Femur (tissue), 1 donor: ENCODE measurements around the gene UNKL.

Source experiments
- DNase-seq: peaks from one replicate; pipeline ENCODE4 v3.0.0-alpha.2; 2017

UNKL gene

GRCh38 chr16:1349351-1349750, 65.2 kb downstream of the UNKL start:
- no peak for DNase-seq

- DNase-seq = no peak
These were observed 65.6 kb downstream of the UNKL start for GRCh38 chr16:1348926-1349325.

- DNase-seq = no peak
These were observed 66.1 kb downstream of the UNKL start for GRCh38 chr16:1348441-1348840.

DNA sequence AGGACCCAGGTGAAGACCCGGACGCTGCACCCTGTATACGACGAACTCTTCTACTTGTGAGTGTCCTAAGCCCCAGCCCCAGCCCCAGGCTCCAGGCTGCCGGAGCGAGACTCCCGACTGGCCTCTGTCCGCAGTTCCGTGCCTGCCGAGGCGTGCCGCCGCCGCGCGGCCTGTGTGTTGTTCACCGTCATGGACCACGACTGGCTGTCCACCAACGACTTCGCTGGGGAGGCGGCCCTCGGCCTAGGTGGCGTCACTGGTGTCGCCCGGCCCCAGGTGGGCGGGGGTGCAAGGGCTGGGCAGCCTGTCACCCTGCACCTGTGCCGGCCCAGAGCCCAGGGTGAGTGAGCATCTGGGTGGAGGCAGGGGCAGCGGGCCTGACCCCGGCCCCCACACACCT, 66.5 kb downstream of the UNKL start:
- no peak for DNase-seq

- no peak for DNase-seq
These were observed 67.1 kb downstream of the UNKL start for GRCh38 chr16:1347286-1347855.

- no peak for DNase-seq
These were observed 67.8 kb downstream of the UNKL start for GRCh38 chr16:1346422-1347285.

DNA sequence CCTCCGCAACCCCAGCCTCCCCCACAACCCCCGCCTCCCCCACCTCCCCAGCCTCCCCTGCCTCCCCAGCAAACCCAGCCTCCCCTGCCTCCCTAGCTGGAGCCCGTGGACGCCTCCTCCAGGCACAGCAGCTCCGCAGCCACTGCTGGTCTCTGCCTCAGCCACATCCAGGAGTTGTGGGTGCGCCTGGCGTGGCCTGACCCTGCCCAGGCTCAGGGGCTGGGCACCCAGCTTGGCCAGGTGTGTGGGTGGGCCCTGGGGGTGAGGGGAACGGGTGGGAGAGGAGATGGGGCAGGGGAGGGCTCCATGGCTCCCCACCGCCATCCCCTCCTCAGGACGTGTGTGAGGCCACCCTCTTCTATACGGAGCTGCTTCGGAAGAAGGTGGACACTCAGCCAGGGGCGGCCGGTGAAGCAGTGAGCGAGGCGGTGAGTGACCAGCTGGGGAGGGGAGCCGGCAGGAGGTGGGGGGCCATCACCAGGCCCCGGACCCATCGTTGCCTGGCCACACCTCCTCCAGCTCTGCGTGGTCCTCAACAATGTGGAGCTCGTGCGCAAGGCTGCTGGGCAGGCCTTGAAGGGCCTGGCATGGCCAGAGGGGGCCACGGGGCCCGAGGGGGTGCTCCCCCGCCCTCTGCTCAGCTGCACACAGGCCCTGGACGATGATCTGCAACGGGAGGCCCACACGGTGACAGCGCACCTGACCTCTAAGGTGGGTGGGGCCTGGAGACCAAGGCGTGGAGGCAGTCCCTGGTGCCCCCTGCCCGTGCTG, 68.7 kb downstream of the UNKL start:
- no peak for DNase-seq

DNA sequence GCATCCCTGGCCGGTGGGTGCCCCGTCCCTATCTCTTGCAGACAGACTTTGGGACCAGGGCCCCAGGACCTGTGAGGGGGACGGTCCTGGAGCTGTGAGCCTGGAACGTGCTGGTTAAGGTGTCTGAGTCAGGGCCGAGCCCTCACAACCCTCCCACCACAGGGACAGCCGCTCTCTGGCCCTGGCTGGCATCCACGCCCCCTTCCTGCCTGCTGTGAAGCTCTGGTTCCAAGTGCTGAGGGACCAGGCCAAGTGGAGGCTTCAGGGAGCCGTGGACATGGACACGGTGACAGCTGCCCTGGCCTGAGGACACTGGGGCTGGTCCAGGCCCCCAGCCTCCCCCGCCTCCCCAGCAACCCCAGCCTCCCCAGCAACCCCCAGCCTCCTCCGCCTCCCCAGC, 69.4 kb downstream of the UNKL start:
- DNase-seq = no peak

DNA sequence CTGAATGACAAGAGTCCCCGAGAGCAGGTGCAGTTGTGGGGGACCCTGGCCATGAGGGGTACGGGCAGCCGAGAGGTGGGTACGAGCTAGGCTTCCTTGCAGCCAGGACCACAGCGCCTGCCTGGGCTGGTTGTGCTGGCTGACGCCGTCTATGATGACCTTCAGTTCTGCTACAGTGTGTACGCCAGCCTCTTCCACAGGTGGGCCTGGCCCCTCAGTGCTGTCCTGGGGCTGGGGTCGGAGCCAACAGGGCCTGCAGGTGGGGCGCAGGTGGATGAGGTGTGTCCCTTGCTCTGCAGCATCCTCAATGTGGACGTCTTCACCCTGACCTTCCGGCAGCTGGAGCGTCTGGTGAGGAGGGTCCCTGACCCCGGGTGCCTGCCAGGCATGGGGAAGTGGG, 70.0 kb downstream of the UNKL start:
- DNase-seq = no peak

GRCh38 chr16:1343428-1344242, 70.9 kb downstream of the UNKL start:
- no peak for DNase-seq

- DNase-seq = peak; percentile 92
These were observed 71.7 kb downstream of the UNKL start for GRCh38 chr16:1342526-1343427.

GRCh38 chr16:1341495-1342420, 72.7 kb downstream of the UNKL start:
- DNase-seq = no peak

- no peak for DNase-seq
These were observed 73.6 kb downstream of the UNKL start for GRCh38 chr16:1340730-1341494.

DNA sequence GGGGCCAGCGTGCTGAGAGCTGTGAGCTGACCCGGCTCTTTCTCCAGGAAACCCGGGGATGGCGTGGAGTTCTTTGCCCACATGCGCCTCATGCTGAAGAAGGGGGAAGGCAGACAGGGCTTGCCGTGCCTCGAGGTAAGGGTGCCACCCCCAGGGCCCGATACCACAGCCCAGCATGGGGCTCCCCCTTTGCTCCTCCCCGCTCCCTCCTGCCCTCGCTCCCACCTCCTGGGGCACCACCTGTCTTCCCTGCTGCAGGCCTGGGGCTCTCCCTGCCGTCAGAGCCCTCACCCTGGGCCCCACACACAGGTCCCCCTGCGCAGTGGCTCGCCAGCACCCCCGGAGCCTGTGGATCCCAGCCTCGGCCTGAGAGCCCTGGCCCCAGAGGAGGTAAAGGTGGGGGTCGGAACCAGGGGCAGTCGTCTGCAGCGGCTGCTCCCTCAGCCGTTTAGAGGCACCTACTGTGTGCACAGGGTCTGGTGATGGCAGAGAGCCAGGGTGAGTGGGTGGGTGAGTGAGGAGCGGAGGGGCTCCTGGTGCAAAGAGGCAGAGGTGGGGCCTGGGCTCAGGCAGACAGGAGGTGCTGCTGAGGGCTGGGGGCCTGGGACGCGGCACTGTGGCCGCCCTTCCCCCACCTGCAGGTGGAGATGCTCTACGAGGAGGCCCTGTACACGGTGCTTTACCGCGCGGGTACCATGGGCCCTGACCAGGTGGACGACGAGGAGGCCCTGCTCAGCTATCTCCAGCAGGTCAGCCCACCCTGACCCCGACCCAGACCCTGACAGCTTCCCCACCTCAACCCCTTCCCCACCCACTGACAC, 75.4 kb downstream of the UNKL start:
- DNase-seq = no peak

DNA sequence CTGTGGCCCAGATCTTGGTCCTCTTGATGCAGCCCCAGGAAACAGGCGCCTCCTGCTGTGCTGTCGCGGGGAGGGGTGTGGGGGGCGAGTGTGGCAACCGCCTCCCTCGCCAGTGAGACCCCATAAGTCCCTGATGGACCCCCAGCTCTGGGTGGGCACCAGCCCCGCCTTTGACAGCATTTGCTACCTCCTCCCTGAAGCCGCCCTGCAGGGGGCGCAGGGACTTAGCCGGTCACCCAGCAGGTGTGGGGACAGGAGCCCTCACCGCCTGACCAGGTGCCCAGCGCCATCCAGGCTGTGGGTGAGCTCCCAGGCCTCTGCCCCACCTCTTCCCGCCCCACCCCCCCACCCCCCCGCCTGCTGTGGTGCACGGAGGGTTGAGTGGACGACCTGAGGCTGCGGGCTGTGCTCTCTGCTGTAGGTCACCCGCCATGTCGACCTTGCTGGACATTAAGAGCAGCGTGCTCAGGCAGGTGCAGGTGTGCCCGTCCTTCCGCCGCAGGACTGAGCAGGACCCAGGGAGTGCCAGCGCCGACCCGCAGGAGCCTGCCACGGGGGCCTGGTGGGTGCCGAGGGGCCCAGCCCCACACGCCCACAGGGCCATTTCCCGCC, 76.3 kb downstream of the UNKL start:
- no peak for DNase-seq

DNA sequence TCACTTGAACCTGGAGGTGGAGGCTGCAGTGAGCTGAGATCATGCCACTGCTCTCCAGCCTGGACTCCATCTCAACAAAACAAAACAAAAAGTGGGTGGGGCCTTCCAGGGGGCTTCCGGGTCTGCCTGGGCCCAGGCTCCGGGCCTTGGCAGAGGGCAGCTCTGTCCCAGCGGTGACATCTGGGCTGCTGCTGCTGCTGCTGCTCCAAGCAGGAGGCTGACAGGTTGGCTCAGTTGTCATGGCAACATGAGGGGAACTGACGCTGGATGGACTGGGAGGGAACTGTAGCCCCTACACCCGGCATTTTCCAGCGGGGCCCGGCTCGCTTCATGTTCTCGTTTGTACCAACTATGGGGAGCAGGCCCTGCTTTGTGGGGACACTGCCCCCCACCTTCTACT, 77.0 kb downstream of the UNKL start:
- no peak for DNase-seq

DNA sequence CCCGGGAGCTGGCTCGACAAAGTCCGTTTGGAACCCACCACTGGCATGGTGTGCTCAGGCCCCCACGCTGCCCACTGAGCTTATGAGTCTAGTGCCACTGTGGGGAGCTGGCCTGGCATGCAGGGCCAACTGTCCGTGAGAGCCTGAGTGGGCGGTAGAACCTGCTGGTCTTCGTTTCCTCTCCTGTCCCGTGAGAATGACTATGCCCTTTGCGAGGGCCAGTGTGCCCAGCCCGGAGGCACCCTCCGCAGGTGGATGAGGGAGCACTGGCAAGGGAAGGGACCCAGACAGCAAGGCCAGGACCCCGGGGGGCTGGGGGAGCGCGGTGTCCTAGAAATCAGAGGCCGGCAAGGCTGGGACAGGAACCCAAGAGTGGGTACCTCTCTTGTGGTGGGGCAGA, 77.9 kb downstream of the UNKL start:
- DNase-seq = no peak

DNA sequence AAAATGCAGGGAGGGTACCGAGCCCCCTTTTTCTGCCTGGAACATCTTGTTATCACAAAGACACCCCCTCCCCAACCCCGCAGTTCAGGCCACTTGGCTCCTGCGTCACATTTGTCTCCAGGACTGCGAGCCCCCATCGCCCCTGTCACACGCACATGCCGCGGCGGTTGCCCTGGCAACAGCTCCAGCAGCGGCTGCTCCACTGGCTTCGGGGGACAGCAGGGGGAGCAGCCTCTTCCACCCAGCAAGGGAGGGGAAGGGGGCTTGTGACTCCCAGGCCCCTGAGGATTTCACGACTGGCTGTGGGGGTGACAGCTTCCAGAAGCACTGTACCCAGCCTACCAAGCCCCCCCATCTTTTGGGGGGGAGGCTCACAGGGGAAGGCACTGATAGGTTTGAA, 78.5 kb downstream of the UNKL start:
- no peak for DNase-seq
